ENCODE results near the gene TYRO3.

TYRO3 gene

GRCh38 chr15:41558400-41559238 is at the start of gene TYRO3:
TYRO3 (plus strand) TSS chr15:41559212; CDS start chr15:41559258, 46 bp downstream.
- TF ChIP-seq CTCF (IDR thresholded peaks at IDR 0.05; ENCODE audit: borderline replicate concordance, control extremely low read depth, extremely low read depth, insufficient read depth, missing control alignments), result peak; percentile 10
- peak; percentile 86 for DNase-seq (ENCODE audit: low spot score)
- in situ Hi-C loops (cut with MboI; ENCODE audit: low sequenced_read_pairs, unreplicated experiment), result no loop called here

GRCh38 chr15:41510728-41511127 is 48.3 kb upstream of the TYRO3 start:
- TF ChIP-seq CTCF (IDR thresholded peaks at IDR 0.05; ENCODE audit: borderline replicate concordance, control extremely low read depth, extremely low read depth, insufficient read depth, missing control alignments), result no peak
- in situ Hi-C loops (cut with MboI; ENCODE audit: low sequenced_read_pairs, unreplicated experiment), result no loop called here
- DNase-seq (ENCODE audit: low spot score), result no peak

GRCh38 chr15:41511331-41511898 is 47.6 kb upstream of the TYRO3 start:
- TF ChIP-seq CTCF (IDR thresholded peaks at IDR 0.05; ENCODE audit: borderline replicate concordance, control extremely low read depth, extremely low read depth, insufficient read depth, missing control alignments), result no peak
- in situ Hi-C loops (cut with MboI; ENCODE audit: low sequenced_read_pairs, unreplicated experiment), result no loop called here

GRCh38 chr15:41511899-41512369 is 47.1 kb upstream of the TYRO3 start:
- peak; percentile 65 for DNase-seq (ENCODE audit: low spot score)
- in situ Hi-C loops (cut with MboI; ENCODE audit: low sequenced_read_pairs, unreplicated experiment), result no loop called here

More at GRCh38 chr15:41511331-41511898, 47.6 kb upstream of the TYRO3 start:
- DNase-seq (ENCODE audit: low spot score), result no peak

GRCh38 chr15:41512512-41512939 is 46.5 kb upstream of the TYRO3 start:
- in situ Hi-C loops (cut with MboI; ENCODE audit: low sequenced_read_pairs, unreplicated experiment), result no loop called here
- DNase-seq (ENCODE audit: low spot score), result no peak
- TF ChIP-seq CTCF (IDR thresholded peaks at IDR 0.05; ENCODE audit: borderline replicate concordance, control extremely low read depth, extremely low read depth, insufficient read depth, missing control alignments), result no peak

More at GRCh38 chr15:41511899-41512369, 47.1 kb upstream of the TYRO3 start:
- TF ChIP-seq CTCF (IDR thresholded peaks at IDR 0.05; ENCODE audit: borderline replicate concordance, control extremely low read depth, extremely low read depth, insufficient read depth, missing control alignments), result no peak

GRCh38 chr15:41512940-41513505 is 46.0 kb upstream of the TYRO3 start:
- in situ Hi-C loops (cut with MboI; ENCODE audit: low sequenced_read_pairs, unreplicated experiment), result no loop called here
- TF ChIP-seq CTCF (IDR thresholded peaks at IDR 0.05; ENCODE audit: borderline replicate concordance, control extremely low read depth, extremely low read depth, insufficient read depth, missing control alignments), result no peak
- DNase-seq (ENCODE audit: low spot score), result peak; percentile 59

All from GM13976 (cell line).